Measurements from ENCODE around the gene ANKIB1.

The ANKIB1 gene

GRCh38 chr7:92313055-92313454 is 67.3 kb downstream of the ANKIB1 start:
- no peak for DNase-seq (ENCODE audit: low read depth)

GRCh38 chr7:92319243-92319642 is 73.5 kb downstream of the ANKIB1 start:
- H3K4me3 ChIP-seq (ENCODE audit: low read depth, low read length) = no peak overlapping the region
- no peak for DNase-seq (ENCODE audit: low read depth)
- no peak for TF ChIP-seq CTCF (IDR thresholded peaks at IDR 0.05; ENCODE audit: control insufficient read depth, extremely low read depth, insufficient read depth)

More at GRCh38 chr7:92313055-92313454, 67.3 kb downstream of the ANKIB1 start:
- no peak overlapping the region for H3K4me3 ChIP-seq (ENCODE audit: low read depth, low read length)
- no peak for TF ChIP-seq CTCF (IDR thresholded peaks at IDR 0.05; ENCODE audit: control insufficient read depth, extremely low read depth, insufficient read depth)

- TF ChIP-seq CTCF (IDR thresholded peaks at IDR 0.05; ENCODE audit: control insufficient read depth, extremely low read depth, insufficient read depth) = no peak
- no peak for DNase-seq (ENCODE audit: low read depth)
Observed at GRCh38 chr7:92325173-92325572, 79.4 kb downstream of the ANKIB1 start.

GRCh38 chr7:92325858-92326257 is 80.1 kb downstream of the ANKIB1 start:
- no peak for TF ChIP-seq CTCF (IDR thresholded peaks at IDR 0.05; ENCODE audit: control insufficient read depth, extremely low read depth, insufficient read depth)
- DNase-seq (ENCODE audit: low read depth) = no peak

More at GRCh38 chr7:92325173-92325572, 79.4 kb downstream of the ANKIB1 start:
- H3K4me3 ChIP-seq (ENCODE audit: low read depth, low read length) = no peak overlapping the region

GRCh38 chr7:92330835-92331438 is 85.2 kb downstream of the ANKIB1 start:
- DNase-seq (ENCODE audit: low read depth) = no peak
- TF ChIP-seq CTCF (IDR thresholded peaks at IDR 0.05; ENCODE audit: control insufficient read depth, extremely low read depth, insufficient read depth) = no peak
- no peak overlapping the region for H3K4me3 ChIP-seq (ENCODE audit: low read depth, low read length)

More at GRCh38 chr7:92325858-92326257, 80.1 kb downstream of the ANKIB1 start:
- no peak overlapping the region for H3K4me3 ChIP-seq (ENCODE audit: low read depth, low read length)

- no peak for DNase-seq (ENCODE audit: low read depth)
- TF ChIP-seq CTCF (IDR thresholded peaks at IDR 0.05; ENCODE audit: control insufficient read depth, extremely low read depth, insufficient read depth) = no peak
- H3K4me3 ChIP-seq (ENCODE audit: low read depth, low read length) = no peak overlapping the region
Observed at GRCh38 chr7:92331508-92331907, 85.7 kb downstream of the ANKIB1 start.

GRCh38 chr7:92332782-92333181 is 87.0 kb downstream of the ANKIB1 start:
- no peak overlapping the region for H3K4me3 ChIP-seq (ENCODE audit: low read depth, low read length)
- no peak for TF ChIP-seq CTCF (IDR thresholded peaks at IDR 0.05; ENCODE audit: control insufficient read depth, extremely low read depth, insufficient read depth)
- no peak for DNase-seq (ENCODE audit: low read depth)

Data from LNCaP clone FGC (cell line).